BLaER1 treated with 17β-estradiol and CSF1 and Interleukin-3, amounts not matched to agents 10 nM and 100 nM (cell line): ENCODE data around the gene PTPRN2.
"Not testable (repeated sequence)": the region's sequence is repeated elsewhere in the genome, so short reads cannot be mapped to it uniquely, and the experiment has no call there.

Experiments
- H3K27ac ChIP-seq, 11 experiments: shearing (Covaris generic); formaldehyde crosslinking; 2 replicates each; pipeline ENCODE4 v1.8.1; 2022
- H3K27me3 ChIP-seq, 11 experiments: shearing (Covaris generic); formaldehyde crosslinking; 2 replicates each; pipeline ENCODE4 v1.8.1; 2022
- H3K36me3 ChIP-seq, 11 experiments: shearing (Covaris generic); formaldehyde crosslinking; 2 replicates each; pipeline ENCODE4 v1.8.1; 2022
- H3K4me1 ChIP-seq, 10 experiments: shearing (Covaris generic); formaldehyde crosslinking; 2 replicates each; pipeline ENCODE4 v1.8.1; 2022
- H3K4me2 ChIP-seq, 11 experiments: shearing (Covaris generic); formaldehyde crosslinking; 2 replicates each; pipeline ENCODE4 v1.8.1; 2022
- H3K4me3 ChIP-seq, 10 experiments: shearing (Covaris generic); formaldehyde crosslinking; 2 replicates each; pipeline ENCODE4 v1.8.1; 2022
- H3K9ac ChIP-seq, 11 experiments: shearing (Covaris generic); formaldehyde crosslinking; 2 replicates each; pipeline ENCODE4 v1.8.1; 2022
- H3K9me3 ChIP-seq, 11 experiments: shearing (Covaris generic); formaldehyde crosslinking; replicated peaks in 1 of 11; 2 replicates each; pipeline ENCODE4 v1.8.1; 2022
- H4K20me1 ChIP-seq, 11 experiments: shearing (Covaris generic); formaldehyde crosslinking; 2 replicates each; pipeline ENCODE4 v1.8.1; 2022
- Cebpa-rat ChIP-seq, 11 experiments: shearing (Covaris generic); IDR thresholded peaks; 2 replicates each; pipeline ENCODE4 v1.8.1; 2022

The PTPRN2 gene

DNA sequence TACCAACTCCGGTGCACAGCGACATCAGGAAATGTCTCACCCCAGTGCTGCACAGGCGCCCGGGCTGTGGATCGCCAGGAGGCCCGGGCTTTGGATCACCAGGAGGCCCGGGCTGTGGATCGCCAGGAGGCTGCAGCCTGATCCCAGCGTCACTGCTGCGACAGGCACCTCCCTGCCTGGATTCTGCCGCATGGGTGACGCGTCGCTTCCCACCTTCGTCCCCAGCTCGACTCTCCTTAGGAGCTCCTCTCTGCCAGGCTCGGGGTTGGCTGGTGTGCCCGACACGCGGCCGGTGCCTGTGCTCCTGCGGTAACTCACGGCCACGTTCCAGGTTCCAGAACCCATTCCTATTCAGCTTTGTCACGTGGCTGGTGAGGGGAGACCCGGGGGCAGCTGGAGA lies 993.3 kb downstream of the PTPRN2 start:
- no peak for TF ChIP-seq Cebpa-rat (IDR thresholded peaks at IDR 0.05)
- Histone ChIP-seq H3K4me3 (no peak overlapping the region), H3K4me1 (peaks cover 0 to 6% (median 4%) of the 10 kb centered on the region in 10 experiments; a peak in 2 of 20 replicates), H3K27ac (no peak overlapping the region), H3K4me2 (peak overlapping the region in 3 of 11 experiments; percentile 17 to 23 (median 21); a peak in 3 of 22 replicates), H3K9ac (no peak overlapping the region), H3K9me3 (peaks cover 0 to 12% (median 0%) of the 10 kb centered on the region in 11 experiments; a peak in 2 of 22 replicates), H3K27me3 (no peaks in the 10 kb centered on the region), H4K20me1 (no peaks in the 10 kb centered on the region), H3K36me3 (no peaks in the 10 kb centered on the region)

DNA sequence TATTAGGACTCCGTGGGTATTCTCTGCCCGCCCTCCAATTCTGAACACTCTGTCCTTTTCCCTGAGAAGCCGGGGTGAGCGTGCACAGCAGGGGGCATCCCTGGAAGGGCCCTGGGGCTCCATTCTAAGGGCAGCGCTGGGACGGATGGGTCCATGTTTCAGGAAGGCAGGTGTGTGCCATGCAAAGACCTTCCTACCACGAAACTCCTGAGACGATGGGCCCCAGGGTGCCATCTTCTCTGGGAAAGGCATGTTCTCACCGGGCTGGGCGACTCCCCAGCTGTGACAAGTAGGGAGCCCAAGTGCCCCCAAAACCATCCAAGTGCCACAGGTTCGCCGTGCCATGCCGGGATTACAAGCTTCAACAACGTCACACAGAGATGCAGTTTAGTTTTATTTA lies 994.1 kb downstream of the PTPRN2 start:
- no peaks in the 10 kb centered on the region for H4K20me1 ChIP-seq
- H3K9ac ChIP-seq, result no peak overlapping the region
- no peak for TF ChIP-seq Cebpa-rat (IDR thresholded peaks at IDR 0.05)
- no peak overlapping the region for H3K27ac ChIP-seq
- no peak overlapping the region for H3K4me3 ChIP-seq
- H3K27me3 ChIP-seq, result no peaks in the 10 kb centered on the region
- H3K4me1 ChIP-seq, result peaks cover 3 to 10% (median 6%) of the 10 kb centered on the region in 10 experiments; a peak in 12 of 20 replicates
- H3K36me3 ChIP-seq, result no peaks in the 10 kb centered on the region
- H3K9me3 ChIP-seq, result peaks cover 0 to 12% (median 0%) of the 10 kb centered on the region in 11 experiments; a peak in 2 of 22 replicates
- H3K4me2 ChIP-seq, result no peak overlapping the region

DNA sequence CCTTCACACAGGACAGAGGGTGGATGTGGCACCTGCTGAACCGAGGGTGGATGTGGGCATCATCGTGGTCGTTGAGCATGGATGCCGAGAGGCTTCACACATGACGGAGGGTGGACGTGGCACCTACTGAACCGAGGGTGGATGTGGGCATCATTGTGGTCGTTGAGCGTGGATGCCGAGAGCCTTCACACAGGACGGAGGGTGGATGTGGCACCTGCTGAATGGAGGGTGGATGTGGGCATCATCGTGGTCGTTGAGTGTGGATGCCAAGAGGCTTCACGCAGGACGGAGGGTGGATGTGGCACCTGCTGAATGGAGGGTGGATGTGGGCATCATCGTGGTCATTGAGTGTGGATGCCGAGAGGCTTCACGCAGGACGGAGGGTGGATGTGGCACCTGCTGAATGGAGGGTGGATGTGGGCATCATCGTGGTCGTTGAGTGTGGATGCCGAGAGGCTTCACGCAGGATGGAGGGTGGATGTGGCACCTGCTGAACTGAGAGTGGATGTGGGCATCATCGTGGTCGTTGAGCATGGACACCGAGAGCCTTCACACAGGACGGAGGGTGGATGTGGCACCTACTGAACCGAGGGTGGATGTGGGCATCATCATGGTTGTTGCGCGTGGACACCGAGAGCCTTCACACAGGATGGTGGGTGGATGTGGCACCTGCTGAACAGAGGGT lies 994.8 kb downstream of the PTPRN2 start:
- H3K27ac ChIP-seq, H3K4me3 ChIP-seq, H3K9ac ChIP-seq, H3K36me3 ChIP-seq, H3K27me3 ChIP-seq, H4K20me1 ChIP-seq, H3K4me2 ChIP-seq: not testable (repeated sequence)
- peaks cover 0 to 12% (median 0%) of the 10 kb centered on the region in 11 experiments; a peak in 2 of 22 replicates for H3K9me3 ChIP-seq
- peaks cover 5 to 15% (median 13%) of the 10 kb centered on the region in 10 experiments; a peak in 17 of 20 replicates for H3K4me1 ChIP-seq

DNA sequence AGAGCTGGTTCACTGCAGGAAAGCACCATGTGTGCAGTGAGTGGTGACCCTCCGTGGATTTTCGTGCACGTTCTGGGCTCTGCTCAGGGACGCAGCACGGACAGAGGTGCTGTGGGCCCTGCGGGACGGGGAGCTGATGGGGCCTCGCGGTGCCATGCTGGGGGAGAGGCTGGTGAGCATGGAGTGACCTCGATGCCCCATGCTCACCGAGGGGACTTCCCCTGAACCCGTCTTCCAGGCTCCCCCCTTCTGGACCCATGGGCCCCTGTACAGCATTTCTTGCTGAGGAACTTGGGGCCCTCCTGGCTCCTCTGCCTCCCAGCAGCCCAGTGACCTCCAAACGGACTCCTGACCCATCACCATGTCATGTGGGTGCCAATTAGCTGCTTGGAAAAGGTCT lies 997.1 kb downstream of the PTPRN2 start:
- Histone ChIP-seq H3K27ac (no peak overlapping the region), H3K4me3 (no peak overlapping the region), H3K9me3 (peaks cover 0 to 12% (median 0%) of the 10 kb centered on the region in 11 experiments; a peak in 2 of 22 replicates), H3K36me3 (no peaks in the 10 kb centered on the region), H3K9ac (no peak overlapping the region), H4K20me1 (no peaks in the 10 kb centered on the region), H3K4me2 (no peak overlapping the region), H3K27me3 (no peaks in the 10 kb centered on the region), H3K4me1 (peaks cover 18 to 37% (median 31%) of the 10 kb centered on the region in 10 experiments)
- no peak for TF ChIP-seq Cebpa-rat (IDR thresholded peaks at IDR 0.05)

DNA sequence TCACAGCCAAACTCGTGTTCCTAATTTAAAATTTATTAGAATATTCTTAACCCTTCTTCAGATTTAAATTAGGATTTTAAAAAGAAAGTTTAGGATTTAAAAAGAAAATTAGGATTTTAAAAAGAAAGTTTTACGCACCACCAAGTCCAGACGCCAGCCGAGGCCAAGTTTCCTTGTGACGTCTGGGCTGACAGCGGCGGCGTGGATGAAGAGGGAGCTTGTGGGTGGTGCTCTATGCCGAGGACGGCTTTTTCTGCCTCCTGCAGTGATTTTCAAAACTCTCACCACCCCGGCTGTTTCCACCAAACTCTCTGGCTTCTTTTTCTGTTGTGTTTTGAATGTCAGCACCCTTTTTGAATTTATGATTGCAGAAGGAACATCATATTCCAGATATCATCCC lies 997.9 kb downstream of the PTPRN2 start:
- H3K27ac ChIP-seq, result no peak overlapping the region
- H3K36me3 ChIP-seq, result no peaks in the 10 kb centered on the region
- peaks cover 25 to 45% (median 39%) of the 10 kb centered on the region in 10 experiments for H3K4me1 ChIP-seq
- no peaks in the 10 kb centered on the region for H3K27me3 ChIP-seq
- peaks cover 0 to 12% (median 0%) of the 10 kb centered on the region in 11 experiments; a peak in 2 of 22 replicates for H3K9me3 ChIP-seq
- TF ChIP-seq Cebpa-rat (IDR thresholded peaks at IDR 0.05), result no peak
- no peaks in the 10 kb centered on the region for H4K20me1 ChIP-seq
- no peak overlapping the region for H3K4me2 ChIP-seq
- no peak overlapping the region for H3K9ac ChIP-seq
- H3K4me3 ChIP-seq, result no peak overlapping the region

DNA sequence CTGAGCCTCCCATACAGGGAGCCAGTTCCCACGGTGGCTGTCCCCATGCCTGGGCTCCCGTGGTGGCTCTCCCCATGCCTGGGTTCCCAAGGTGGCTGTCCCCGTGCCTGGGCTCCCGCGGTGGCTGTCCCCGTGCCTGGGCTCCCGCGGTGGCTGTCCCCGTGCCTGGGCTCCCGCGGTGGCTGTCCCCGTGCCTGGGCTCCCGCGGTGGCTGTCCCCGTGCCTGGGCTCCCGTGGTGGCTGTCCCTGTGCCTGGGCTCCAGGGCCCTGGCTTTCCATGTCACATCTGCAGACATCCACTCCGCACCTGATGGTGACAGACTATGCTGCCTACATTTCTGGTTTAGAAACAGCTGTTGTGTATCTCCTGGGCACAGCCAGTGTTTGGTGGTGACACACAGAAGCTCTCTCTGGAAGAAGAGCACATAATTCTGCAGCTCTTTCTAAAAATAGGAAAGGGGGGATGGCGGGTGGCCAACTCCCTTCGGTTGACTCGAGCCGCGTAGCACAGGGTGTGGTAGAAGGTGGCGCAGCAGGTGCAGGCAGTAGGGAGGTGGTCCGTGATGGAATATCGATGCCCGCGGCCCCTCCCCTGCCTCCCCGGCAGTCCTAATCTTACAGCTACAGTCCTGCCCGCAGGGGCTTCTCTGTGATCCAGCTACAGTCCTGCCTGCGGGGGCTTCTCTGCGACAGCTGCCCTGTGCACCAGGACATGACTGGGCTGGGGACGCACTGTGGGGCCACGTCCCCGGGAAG lies 999.6 kb downstream of the PTPRN2 start:
- Histone ChIP-seq H3K4me2 (peak overlapping the region in 8 of 11 experiments; percentile 33 to 69 (median 52); a peak in 15 of 22 replicates), H3K36me3 (no peaks in the 10 kb centered on the region)

DNA sequence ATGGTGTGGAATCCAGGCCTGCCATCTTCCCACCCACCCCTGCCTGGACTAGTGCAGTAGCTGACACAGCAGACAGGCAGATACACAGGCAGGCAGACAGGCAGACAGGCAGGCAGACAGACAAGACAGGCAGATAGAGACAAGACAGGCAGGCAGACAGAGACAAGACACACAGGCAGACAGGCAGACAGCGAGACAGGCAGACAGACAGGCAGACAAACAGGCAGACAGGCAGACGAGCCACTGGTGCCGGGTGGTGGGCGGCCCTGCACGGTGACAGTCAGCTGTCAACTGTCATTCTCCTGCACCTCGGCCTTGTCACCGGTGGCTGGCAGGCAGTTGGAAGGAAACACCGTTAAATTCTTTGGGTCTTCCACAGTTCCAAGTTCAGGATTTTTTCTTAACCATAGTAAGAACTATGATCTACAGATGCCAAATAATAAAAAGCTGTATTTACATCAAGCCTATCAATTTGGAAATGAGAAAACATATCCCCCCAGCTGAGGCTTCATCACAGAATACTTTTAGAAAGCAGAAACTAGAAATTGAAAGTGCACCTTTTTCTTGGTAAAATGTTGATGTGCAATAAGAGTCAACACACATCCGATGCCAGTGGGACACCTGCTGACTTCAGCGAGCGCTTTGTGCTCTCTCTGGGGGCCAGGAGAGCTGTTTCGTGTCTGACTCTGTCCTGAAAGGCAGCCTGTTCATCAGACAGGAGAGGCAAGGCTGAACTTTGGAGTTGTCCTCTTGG lies 1000.4 kb downstream of the PTPRN2 start:
- Histone ChIP-seq H3K27me3 (no peaks in the 10 kb centered on the region), H4K20me1 (no peaks in the 10 kb centered on the region), H3K4me2 (peak overlapping the region in 8 of 11 experiments; percentile 44 to 95 (median 86); a peak in 11 of 22 replicates), H3K36me3 (no peaks in the 10 kb centered on the region), H3K4me3 (no peak overlapping the region), H3K4me1 (peaks cover 20 to 52% (median 46%) of the 10 kb centered on the region in 10 experiments), H3K9me3 (peaks cover 0 to 1% (median 0%) of the 10 kb centered on the region in 11 experiments; a peak in 1 of 22 replicates), H3K9ac (no peak overlapping the region), H3K27ac (no peak overlapping the region)
- TF ChIP-seq Cebpa-rat (IDR thresholded peaks at IDR 0.05), result no peak

More for the DNA sequence above, 999.6 kb downstream of the PTPRN2 start:
- Histone ChIP-seq H3K27me3 (no peaks in the 10 kb centered on the region), H4K20me1 (no peaks in the 10 kb centered on the region), H3K27ac (no peak overlapping the region), H3K4me1 (peaks cover 20 to 52% (median 46%) of the 10 kb centered on the region in 10 experiments), H3K9ac (no peak overlapping the region), H3K4me3 (no peak overlapping the region), H3K9me3 (peaks cover 0 to 9% (median 0%) of the 10 kb centered on the region in 11 experiments; a peak in 2 of 22 replicates)
- no peak for TF ChIP-seq Cebpa-rat (IDR thresholded peaks at IDR 0.05)

DNA sequence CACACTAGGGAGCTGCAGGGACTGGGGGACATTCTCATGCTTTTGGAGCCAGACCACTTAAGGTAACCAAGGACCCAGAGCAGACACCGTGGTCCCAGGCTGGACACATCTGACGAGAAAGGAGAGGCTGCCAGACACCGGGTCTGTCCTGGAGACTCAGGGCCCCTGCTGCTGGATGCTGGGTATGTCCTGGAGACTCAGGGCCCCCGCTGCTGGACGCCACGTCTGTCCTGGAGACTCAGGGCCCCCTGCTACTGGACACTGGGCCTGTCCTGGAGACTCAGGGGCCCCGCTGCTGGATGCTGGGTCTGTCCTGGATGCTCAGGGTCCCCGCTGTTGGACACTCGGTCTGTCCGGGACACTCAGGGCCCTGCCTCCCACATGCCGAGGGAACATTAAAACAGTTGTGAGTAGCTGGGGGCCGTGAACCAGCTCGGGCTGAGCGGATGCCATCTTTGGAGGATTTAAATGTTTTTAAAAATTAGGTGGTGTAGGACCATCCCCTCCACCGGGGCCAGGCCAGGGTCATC lies 1001.1 kb downstream of the PTPRN2 start:
- Histone ChIP-seq H4K20me1 (no peaks in the 10 kb centered on the region), H3K9ac (0 out of 22 replicates have a peak overlapping the region, but pooled peaks of 2 of the 11 experiments have one; percentile 9 to 31), H3K27ac (peak overlapping the region in 3 of 11 experiments; percentile 19 to 66 (median 47); a peak in 3 of 22 replicates), H3K27me3 (no peaks in the 10 kb centered on the region), H3K36me3 (no peaks in the 10 kb centered on the region), H3K4me3 (no peak overlapping the region), H3K4me2 (peak overlapping the region; percentile 43 to 96 (median 88)), H3K9me3 (no peaks in the 10 kb centered on the region), H3K4me1 (peaks cover 20 to 58% (median 46%) of the 10 kb centered on the region in 10 experiments)
- no peak for TF ChIP-seq Cebpa-rat (IDR thresholded peaks at IDR 0.05)
